Epithelial cell of proximal tubule (primary cell): ENCODE results near the gene MYO7B. TPM values are rescaled to one million over a fixed set of nuclear protein-coding genes. Genes with fewer than 3 reads are reported as not detected.

Source experiments
- DNase-seq: peaks from one replicate; pipeline ENCODE4 v3.0.0-alpha.2; 2011; ENCODE audit warnings: low read depth
- H3K4me3 ChIP-seq: 2 replicates; pipeline ENCODE4 v1.5.1; 2011; ENCODE audit warnings: low read depth, mild to moderate bottlenecking, low read length
- total RNA-seq: library from RNA; depleted of rRNA; stranded (reverse); fragments of >200 nt; gene quantifications from 2 replicates; pipeline ENCODE4 v1.2.3, GENCODE V29; 2015
- TF ChIP-seq, protein P1 (sequence below): conservative IDR thresholded peaks from 2 replicates; pipeline ENCODE4 v1.5.1; 2012; ENCODE audit warnings: low read depth, mild to moderate bottlenecking, low read length

The MYO7B gene
- total RNA-seq, 1 donor from 2014 or later = not detected

DNA sequence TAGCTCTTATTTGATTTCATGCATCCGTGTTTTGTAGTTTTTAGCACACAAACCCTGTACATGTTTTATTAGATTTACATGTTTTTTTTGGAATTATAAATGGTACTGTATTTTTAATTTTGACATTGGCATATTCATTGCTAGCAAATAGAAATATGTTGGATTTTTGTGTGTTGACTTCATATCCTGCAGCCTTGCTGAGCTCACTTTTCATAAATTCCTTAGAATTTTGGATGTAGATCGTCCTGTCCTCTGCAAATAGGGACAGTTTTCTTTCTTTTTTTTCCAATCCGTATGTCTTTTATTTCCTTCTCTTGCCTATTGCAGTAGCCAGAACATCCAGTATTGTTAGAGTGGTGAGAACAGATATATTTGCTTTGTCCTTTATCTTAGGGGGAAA, 63.7 kb downstream of the MYO7B start:
- no peak for DNase-seq
- no peak overlapping the region for H3K4me3 ChIP-seq
- TF ChIP-seq, protein P1, sequence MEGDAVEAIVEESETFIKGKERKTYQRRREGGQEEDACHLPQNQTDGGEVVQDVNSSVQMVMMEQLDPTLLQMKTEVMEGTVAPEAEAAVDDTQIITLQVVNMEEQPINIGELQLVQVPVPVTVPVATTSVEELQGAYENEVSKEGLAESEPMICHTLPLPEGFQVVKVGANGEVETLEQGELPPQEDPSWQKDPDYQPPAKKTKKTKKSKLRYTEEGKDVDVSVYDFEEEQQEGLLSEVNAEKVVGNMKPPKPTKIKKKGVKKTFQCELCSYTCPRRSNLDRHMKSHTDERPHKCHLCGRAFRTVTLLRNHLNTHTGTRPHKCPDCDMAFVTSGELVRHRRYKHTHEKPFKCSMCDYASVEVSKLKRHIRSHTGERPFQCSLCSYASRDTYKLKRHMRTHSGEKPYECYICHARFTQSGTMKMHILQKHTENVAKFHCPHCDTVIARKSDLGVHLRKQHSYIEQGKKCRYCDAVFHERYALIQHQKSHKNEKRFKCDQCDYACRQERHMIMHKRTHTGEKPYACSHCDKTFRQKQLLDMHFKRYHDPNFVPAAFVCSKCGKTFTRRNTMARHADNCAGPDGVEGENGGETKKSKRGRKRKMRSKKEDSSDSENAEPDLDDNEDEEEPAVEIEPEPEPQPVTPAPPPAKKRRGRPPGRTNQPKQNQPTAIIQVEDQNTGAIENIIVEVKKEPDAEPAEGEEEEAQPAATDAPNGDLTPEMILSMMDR = no peak

DNA sequence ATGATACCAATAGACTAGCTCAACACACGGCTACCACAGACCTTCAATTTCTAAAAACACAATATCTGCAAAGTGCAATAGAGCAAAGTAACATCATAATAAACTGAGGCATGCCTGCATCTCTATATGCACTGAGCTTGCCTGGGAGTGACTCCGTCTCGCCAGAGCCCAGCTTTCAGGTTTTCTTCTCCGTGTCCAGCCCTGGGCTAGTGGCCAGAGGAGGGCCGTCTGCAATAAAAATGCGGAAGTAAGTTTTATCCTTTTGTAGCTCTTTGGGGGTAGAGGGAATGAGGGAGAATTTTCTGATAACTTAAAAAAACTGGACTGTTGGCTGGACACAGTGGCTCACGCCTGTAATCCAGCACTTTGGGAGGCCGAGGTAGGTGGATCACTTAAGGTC, 69.5 kb downstream of the MYO7B start:
- H3K4me3 ChIP-seq = no peak overlapping the region
- TF ChIP-seq, protein P1 = no peak
- DNase-seq = no peak

DNA sequence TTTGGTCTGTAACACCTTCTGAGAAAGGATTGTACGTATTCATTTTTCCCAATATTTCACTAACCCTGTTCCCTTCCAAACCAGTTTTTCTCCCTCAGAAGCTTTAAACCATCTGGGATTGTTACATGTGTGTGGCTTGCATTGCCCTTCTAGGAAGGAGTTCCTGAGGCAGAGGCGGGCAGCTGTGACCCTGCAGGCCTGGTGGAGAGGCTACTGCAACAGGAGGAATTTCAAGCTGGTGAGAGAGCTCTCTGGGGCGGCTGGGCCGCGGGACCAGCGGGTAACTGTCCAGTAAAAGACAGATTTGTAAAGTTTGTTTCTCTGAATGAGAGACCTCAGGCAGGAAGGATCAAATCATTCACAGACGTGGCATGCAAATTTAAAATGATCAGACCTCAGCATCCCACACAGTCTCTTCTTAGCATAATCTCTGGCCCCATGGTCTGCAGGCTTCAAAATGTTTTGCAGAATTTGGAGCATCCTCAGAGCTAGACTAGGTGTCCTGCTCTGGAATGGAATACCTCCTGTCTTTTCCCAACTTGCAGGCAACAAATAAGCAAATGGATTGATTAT, 70.3 kb downstream of the MYO7B start:
- TF ChIP-seq, protein P1 = no peak
- DNase-seq = no peak
- H3K4me3 ChIP-seq = no peak overlapping the region

DNA sequence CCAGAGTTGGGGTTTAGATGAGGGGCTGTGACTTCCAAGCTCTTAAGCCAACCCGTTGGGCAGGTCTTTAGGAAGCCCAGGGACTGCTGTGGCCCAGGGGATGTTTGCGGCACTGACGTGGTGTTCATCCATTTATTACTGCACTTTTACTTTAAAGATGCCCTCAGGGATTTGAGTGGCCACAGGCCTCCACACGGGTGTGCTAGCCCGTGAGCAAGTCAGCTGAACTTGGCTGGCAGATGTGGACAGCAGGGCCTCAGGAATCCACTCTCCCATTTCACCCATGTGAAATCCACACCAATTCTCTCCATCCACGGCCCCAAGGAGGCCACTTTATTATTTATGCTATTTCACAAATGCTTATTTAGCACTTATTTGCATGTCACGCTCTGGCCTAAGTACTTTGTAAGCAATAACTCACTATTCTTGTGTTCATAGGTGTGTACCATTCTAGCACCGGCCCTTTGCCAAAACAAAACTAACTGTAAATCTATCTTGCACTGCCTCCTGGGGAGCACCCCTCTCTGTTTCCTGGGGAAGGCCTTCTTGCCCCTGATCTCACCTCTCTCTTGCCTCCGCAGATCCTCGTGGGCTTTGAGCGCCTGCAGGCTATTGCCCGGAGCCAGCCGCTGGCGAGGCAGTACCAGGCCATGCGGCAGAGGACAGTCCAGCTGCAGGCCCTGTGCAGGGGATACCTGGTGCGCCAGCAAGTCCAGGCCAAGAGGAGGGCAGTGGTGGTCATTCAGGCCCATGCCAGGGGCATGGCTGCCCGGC, 71.3 kb downstream of the MYO7B start:
- TF ChIP-seq, protein P1 = no peak
- no peak for DNase-seq
- H3K4me3 ChIP-seq = no peak overlapping the region

DNA sequence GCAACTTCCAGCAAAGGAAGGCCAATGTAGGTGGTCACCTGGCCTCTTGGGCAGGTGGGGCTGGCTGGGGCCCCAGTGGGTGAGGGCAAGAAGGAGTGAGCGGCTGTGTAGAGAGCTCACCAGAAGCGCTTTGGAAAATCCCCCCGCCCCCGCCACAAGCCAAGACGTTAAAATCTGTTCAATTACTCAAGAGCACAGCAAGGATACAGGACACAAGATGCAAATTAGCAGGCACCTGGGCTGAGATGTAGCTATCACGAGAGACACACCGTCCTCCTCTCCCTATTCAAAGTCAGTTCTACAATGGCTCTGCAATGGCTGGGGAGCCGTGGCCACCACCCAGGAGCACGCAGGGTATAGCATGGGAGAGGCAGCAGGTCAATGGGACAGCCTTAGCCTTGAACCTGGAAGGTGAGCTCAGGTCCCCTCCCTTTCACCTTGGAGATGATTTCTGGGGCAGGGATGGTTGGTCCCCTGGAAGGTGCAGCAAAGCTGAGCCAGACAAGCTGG, 72.0 kb downstream of the MYO7B start:
- TF ChIP-seq, protein P1 = no peak
- H3K4me3 ChIP-seq = no peak overlapping the region

DNA sequence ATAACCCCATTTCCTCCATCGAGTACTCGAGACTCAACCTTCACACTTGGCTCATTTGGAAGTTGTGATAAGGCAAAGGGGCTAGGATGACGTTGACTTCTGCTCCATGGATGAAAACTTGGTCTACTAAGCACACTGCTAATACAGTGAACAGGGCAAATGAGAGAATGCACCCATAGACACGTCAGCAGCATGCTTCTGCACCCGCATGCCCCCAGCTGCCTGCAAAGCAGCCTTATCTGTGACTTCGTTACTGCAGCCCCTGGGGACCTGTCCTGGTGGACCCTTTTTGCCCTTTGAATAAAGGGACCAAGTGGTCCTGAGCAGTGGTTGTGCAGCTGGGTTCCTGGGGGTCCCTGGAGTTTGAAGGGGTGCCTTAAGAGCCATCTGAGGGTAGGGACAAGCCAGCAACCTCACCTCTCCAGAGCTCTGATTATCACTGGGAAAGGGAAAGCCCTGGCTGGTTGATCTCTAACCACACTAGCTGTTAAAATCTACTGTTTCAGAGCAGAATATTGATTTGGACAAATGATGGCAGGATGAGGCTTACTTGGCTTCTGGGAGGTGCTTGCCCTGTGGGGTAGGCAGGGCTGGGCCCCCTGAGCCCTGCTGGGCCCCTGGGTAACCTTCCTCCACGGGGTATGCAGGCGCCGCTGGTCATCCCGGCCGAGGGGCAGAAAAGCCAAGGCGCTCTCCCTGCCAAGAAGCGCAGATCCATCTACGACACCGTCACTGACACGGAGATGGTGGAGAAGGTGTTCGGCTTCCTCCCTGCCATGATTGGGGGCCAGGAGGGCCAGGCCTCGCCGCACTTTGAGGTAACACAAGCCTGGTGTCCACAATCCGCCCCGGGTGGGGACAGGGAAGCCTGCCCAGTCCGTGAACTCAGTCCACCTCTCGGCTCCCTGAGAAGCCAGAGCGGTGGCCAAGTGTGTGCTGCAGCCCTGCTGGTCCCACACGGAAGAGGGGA, 72.9 kb downstream of the MYO7B start:
- no peak for DNase-seq
- H3K4me3 ChIP-seq = no peak overlapping the region
- TF ChIP-seq, protein P1 = no peak

More for the DNA sequence above, 72.0 kb downstream of the MYO7B start:
- DNase-seq = no peak
